GM12878 (cell line): Measurements from ENCODE around the gene EXOC4.

Experiments
- BCL3 ChIP-seq: IDR thresholded peaks from 2 replicates; pipeline ENCODE4 v1.6.1; 2011; ENCODE audit warnings: borderline replicate concordance, low read depth, mild to moderate bottlenecking, moderate library complexity, low read length; ENCODE audit not compliant: insufficient read depth, poor library complexity, severe bottlenecking
- CHD2 ChIP-seq: IDR thresholded peaks from 2 replicates; pipeline ENCODE4 v1.6.1; 2011; ENCODE audit warnings: low read depth, low read length, improper control_type of control experiment, borderline replicate concordance
- CTCF ChIP-seq, 3 experiments: IDR thresholded peaks in 2 of 3; conservative IDR thresholded peaks in 1 of 3; 2 replicates each; pipeline ENCODE4 v1.5.1; 2011; ENCODE audit warnings: low read depth in 3 of 3, low read length in 3 of 3, mild to moderate bottlenecking in 3 of 3, control low read depth in 2 of 3, moderate library complexity in 2 of 3, inconsistent platforms in 1 of 3, mixed read lengths in 1 of 3; ENCODE audit not compliant: control insufficient read depth in 2 of 3, insufficient read depth in 1 of 3; ENCODE audit errors: extremely low read depth in 1 of 3
- ESRRA ChIP-seq: IDR thresholded peaks from 2 replicates; pipeline ENCODE4 v1.6.1; 2012; ENCODE audit warnings: mild to moderate bottlenecking, low read length, improper control_type of control experiment
- FOXK2 ChIP-seq: fragments of 450-650 bp; IDR thresholded peaks from 2 replicates; pipeline ENCODE4 v1.6.1; 2017; ENCODE audit warnings: mild to moderate bottlenecking, moderate library complexity
- MYC ChIP-seq: IDR thresholded peaks from 2 replicates; pipeline ENCODE4 v1.6.1; 2011; ENCODE audit warnings: mild to moderate bottlenecking, low read length, moderate library complexity, inconsistent platforms; ENCODE audit not compliant: insufficient read depth, insufficient replicate concordance, insufficient read length, severe bottlenecking
- NBN ChIP-seq: fragments of 450-650 bp; IDR thresholded peaks from 2 replicates; pipeline ENCODE4 v1.6.1; 2016
- NR2C2 ChIP-seq: IDR thresholded peaks from 2 replicates; pipeline ENCODE4 v1.6.1; 2011; ENCODE audit warnings: borderline replicate concordance, low read depth; ENCODE audit not compliant: control insufficient read depth, insufficient read length
- PKNOX1 ChIP-seq: fragments of 450-650 bp; IDR thresholded peaks from 2 replicates; pipeline ENCODE4 v1.6.1; 2016; ENCODE audit warnings: mild to moderate bottlenecking
- POLR2AphosphoS2 ChIP-seq: IDR thresholded peaks from 2 replicates; pipeline ENCODE4 v1.6.1; 2011; ENCODE audit warnings: low read depth, mild to moderate bottlenecking, low read length, improper control_type of control experiment, moderate library complexity
- RAD21 ChIP-seq: IDR thresholded peaks from 2 replicates; pipeline ENCODE4 v1.6.1; 2011; ENCODE audit warnings: mild to moderate bottlenecking, low read depth, low read length, moderate library complexity; ENCODE audit not compliant: insufficient read depth
- YBX1 ChIP-seq: fragments of 450-650 bp; IDR thresholded peaks from 2 replicates; pipeline ENCODE4 v1.6.1; 2016; ENCODE audit warnings: antibody characterized with exemption
- TF ChIP-seq, protein P1 (sequence below): fragments of 150-350 bp; IDR thresholded peaks from 2 replicates; pipeline ENCODE4 v1.6.1; 2014; ENCODE audit warnings: mild to moderate bottlenecking, low read depth, low read length
- TF ChIP-seq, protein P2 (sequence below): IDR thresholded peaks from 2 replicates; pipeline ENCODE4 v1.6.1; 2012; ENCODE audit warnings: low read depth, low read length, improper control_type of control experiment

DNA sequence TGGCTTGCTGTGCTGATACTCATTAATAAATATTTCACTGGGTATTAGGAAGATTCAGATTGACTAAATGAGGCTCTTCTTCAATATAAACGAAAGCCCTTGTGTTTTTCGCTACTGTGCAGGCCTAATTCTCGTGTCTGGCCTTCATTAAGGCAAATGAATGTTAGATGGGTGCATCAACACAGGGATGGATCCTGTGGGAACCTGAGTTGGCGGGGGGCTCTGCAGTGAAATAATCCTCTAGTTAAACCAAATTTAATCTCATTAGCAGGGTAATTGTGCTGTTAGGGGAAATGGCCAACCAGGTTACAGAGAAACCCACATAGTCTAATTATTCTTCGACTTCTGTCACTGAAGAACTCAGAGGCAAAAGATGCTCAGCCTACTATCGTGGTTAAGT lies 548.5 kb downstream of the EXOC4 start:
- TF ChIP-seq, protein P1, sequence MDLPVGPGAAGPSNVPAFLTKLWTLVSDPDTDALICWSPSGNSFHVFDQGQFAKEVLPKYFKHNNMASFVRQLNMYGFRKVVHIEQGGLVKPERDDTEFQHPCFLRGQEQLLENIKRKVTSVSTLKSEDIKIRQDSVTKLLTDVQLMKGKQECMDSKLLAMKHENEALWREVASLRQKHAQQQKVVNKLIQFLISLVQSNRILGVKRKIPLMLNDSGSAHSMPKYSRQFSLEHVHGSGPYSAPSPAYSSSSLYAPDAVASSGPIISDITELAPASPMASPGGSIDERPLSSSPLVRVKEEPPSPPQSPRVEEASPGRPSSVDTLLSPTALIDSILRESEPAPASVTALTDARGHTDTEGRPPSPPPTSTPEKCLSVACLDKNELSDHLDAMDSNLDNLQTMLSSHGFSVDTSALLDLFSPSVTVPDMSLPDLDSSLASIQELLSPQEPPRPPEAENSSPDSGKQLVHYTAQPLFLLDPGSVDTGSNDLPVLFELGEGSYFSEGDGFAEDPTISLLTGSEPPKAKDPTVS: no peak
- TF ChIP-seq BCL3 (no peak), PKNOX1 (no peak), YBX1 (no peak), FOXK2 (no peak), NR2C2 (no peak), MYC (no peak), POLR2AphosphoS2 (no peak), RAD21 (no peak), NBN (no peak), CTCF (IDR thresholded peaks at IDR 0.05 in 2 of 3, conservative IDR thresholded peaks at IDR 0.05 in 1 of 3; ENCODE audit: control insufficient read depth in 2 of 3, extremely low read depth in 1 of 3, insufficient read depth in 1 of 3, low read depth in 3 of 3, low read length in 3 of 3) (no peak), ESRRA (no peak), CHD2 (no peak)
- TF ChIP-seq, protein P2, sequence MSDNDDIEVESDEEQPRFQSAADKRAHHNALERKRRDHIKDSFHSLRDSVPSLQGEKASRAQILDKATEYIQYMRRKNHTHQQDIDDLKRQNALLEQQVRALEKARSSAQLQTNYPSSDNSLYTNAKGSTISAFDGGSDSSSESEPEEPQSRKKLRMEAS: no peak
